ENCODE measurements around the gene AKAP13.

The AKAP13 gene

DNA sequence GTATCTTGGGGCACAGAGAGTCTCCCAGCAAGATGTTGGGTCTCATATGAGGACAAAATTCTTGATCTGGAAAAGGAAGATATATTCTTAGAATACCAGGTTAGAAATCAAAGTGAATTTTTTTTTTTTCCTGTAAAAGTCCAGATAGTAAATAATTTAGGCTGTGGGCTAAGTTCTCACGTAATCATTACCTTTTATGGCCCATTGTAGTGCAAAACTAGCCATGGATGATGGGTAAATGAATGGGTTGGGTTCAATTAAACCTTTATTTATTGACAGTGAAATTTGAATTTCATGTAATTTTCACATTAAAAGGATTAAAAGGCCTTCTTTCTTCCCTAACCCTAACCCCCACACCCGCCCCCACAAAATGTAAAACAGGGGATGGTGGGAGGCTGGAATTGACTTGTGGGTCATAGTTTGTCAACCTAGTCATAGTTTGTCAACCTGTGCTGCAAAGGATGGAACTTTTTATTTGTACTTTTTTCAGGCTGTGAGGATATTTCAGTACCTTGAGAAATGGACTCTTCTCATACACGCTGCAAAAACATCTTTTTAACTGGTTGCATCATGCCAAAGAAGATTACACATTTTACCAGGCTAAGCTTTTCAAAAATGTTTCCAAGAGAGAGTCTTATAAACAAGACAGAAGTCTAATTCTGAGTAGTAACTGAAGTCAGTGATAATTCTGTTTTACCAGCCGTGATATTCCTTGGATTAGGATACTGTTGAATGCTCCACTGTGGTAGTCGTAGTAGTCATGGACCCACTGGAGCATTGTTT is 138.8 kb downstream of the AKAP13 start:
- Histone ChIP-seq H2BK15ac (ENCODE audit: low read length) (no peak overlapping the region), H3K4ac (ENCODE audit: low read length) (no peak overlapping the region), H3K9ac (ENCODE audit: low read depth, low read length, poor library complexity) (no peak overlapping the region), H3K79me1 (ENCODE audit: low read depth, low read length) (peaks cover 2% of the 10 kb centered on the region), H2BK12ac (ENCODE audit: low read length) (no peak overlapping the region), H4K91ac (ENCODE audit: low read depth, low read length, poor library complexity) (no peak overlapping the region), H2BK120ac (ENCODE audit: low read depth, low read length) (no peak overlapping the region), H4K8ac (ENCODE audit: low read depth, low read length) (no peak overlapping the region), H2AK5ac (ENCODE audit: low read depth, low read length) (no peak overlapping the region), H2BK5ac (ENCODE audit: low read length) (no peak overlapping the region), H3K4me2 (ENCODE audit: insufficient read depth, low read length, poor library complexity, severe bottlenecking) (no peak overlapping the region), H3K4me3 (ENCODE audit: low read length in 2 of 2) (no peak overlapping the region), H3K14ac (ENCODE audit: low read length) (no peak overlapping the region), H3K36me3 (replicated peaks in 1 of 2; ENCODE audit: control insufficient read depth in 2 of 2, insufficient read depth in 2 of 2, low read length in 2 of 2) (peaks cover 2 to 21% of the 10 kb centered on the region in 2 donors), H3K4me1 (ENCODE audit: control insufficient read depth in 2 of 2, insufficient read depth in 1 of 2, low read depth in 1 of 2, low read length in 2 of 2) (peaks cover 0 to 4% of the 10 kb centered on the region in 2 donors), H3K27ac (replicated peaks; ENCODE audit: low read length) (no peak overlapping the region), H3K27me3 (ENCODE audit: control insufficient read depth in 3 of 3, insufficient read depth in 3 of 3, low read depth in 1 of 3, low read length in 3 of 3) (no peaks in the 10 kb centered on the region), H3K18ac (ENCODE audit: low read length) (no peak overlapping the region), H3K23ac (ENCODE audit: low read depth, low read length, poor library complexity) (no peak overlapping the region), H3K9me3 (replicated peaks in 1 of 2; ENCODE audit: control insufficient read depth in 2 of 2, insufficient read depth in 1 of 2, low read depth in 1 of 2, low read length in 2 of 2) (peaks cover 0 to 3% of the 10 kb centered on the region in 2 donors), H2AFZ (ENCODE audit: low read length) (no peak overlapping the region)
- no peak for DNase-seq (ENCODE audit: low spot score)
- WGBS, 2 donors (ENCODE audit: extremely low coverage in 2 of 2, insufficient read length in 2 of 2, insufficient replicate concordance in 1 of 2), result no CpG with 5 or more reads among the region's 5 CpGs

DNA sequence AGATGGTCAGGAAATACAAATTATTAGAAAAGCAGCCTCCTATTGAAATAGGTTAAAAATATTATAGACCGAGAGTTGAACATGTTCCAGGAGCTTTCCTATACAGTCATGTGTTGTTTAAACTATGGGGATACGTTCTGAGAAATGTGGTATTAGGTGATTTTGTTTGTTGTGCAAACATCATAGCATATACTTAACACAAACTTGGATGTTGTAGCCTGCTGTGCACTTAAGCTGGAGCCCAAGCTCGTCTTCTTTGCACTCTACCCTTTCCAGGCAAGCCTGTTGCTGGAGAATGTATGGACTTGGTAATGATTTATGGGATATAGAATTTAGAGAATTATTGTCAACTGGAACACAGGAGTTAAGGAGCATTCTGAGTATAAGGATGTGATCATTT is 140.2 kb downstream of the AKAP13 start:
- no peak overlapping the region for H2BK12ac ChIP-seq (ENCODE audit: low read length)
- H3K27ac ChIP-seq (replicated peaks; ENCODE audit: low read length), result no peak overlapping the region
- no peak overlapping the region for H2BK120ac ChIP-seq (ENCODE audit: low read depth, low read length)
- no peak overlapping the region for H2AK5ac ChIP-seq (ENCODE audit: low read depth, low read length)
- no peak overlapping the region for H3K4me2 ChIP-seq (ENCODE audit: insufficient read depth, low read length, poor library complexity, severe bottlenecking)
- no peak overlapping the region for H3K4me3 ChIP-seq (ENCODE audit: low read length in 2 of 2)
- no peak overlapping the region for H3K23ac ChIP-seq (ENCODE audit: low read depth, low read length, poor library complexity)
- no peak overlapping the region for H4K8ac ChIP-seq (ENCODE audit: low read depth, low read length)
- no peak overlapping the region for H3K9ac ChIP-seq (ENCODE audit: low read depth, low read length, poor library complexity)
- no peak overlapping the region for H3K4ac ChIP-seq (ENCODE audit: low read length)
- no peak overlapping the region for H3K18ac ChIP-seq (ENCODE audit: low read length)
- WGBS, 2 donors (ENCODE audit: extremely low coverage in 2 of 2, insufficient read length in 2 of 2, insufficient replicate concordance in 1 of 2), result no CpG with 5 or more reads among the region's 3 CpGs
- H4K91ac ChIP-seq (ENCODE audit: low read depth, low read length, poor library complexity), result no peak overlapping the region
- DNase-seq (ENCODE audit: low spot score), result no peak
- H3K36me3 ChIP-seq (replicated peaks in 1 of 2; ENCODE audit: control insufficient read depth in 2 of 2, insufficient read depth in 2 of 2, low read length in 2 of 2), result peaks cover 2 to 29% of the 10 kb centered on the region in 2 donors
- peaks cover 0 to 4% of the 10 kb centered on the region in 2 donors for H3K4me1 ChIP-seq (ENCODE audit: control insufficient read depth in 2 of 2, insufficient read depth in 1 of 2, low read depth in 1 of 2, low read length in 2 of 2)
- H3K9me3 ChIP-seq (replicated peaks in 1 of 2; ENCODE audit: control insufficient read depth in 2 of 2, insufficient read depth in 1 of 2, low read depth in 1 of 2, low read length in 2 of 2), result peaks cover 0 to 3% of the 10 kb centered on the region in 2 donors
- H3K14ac ChIP-seq (ENCODE audit: low read length), result no peak overlapping the region
- no peak overlapping the region for H2BK5ac ChIP-seq (ENCODE audit: low read length)
- H3K79me1 ChIP-seq (ENCODE audit: low read depth, low read length), result peaks cover 2% of the 10 kb centered on the region
- no peak overlapping the region for H2AFZ ChIP-seq (ENCODE audit: low read length)
- no peaks in the 10 kb centered on the region for H3K27me3 ChIP-seq (ENCODE audit: control insufficient read depth in 3 of 3, insufficient read depth in 3 of 3, low read depth in 1 of 3, low read length in 3 of 3)
- no peak overlapping the region for H2BK15ac ChIP-seq (ENCODE audit: low read length)

DNA sequence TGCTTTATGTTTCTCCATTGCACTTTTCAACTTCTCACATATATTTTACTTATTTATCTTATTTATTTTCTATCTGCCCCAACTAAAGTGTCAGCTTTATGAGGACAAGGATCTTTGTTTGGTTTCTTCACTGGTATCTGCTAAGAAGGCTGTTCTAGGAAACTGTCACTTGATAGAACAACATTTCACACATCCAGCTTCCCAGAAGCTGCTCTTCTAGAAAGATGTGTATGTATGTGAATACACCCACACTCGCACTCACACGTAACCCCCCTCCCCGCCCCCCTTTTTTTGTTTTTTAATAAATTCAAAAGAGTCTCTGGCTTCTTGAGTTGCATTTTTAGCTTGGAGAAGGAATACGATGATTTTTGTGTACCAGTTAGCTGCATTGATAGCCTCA is 143.1 kb downstream of the AKAP13 start:
- Histone ChIP-seq H3K4me2 (ENCODE audit: insufficient read depth, low read length, poor library complexity, severe bottlenecking) (no peak overlapping the region), H3K4me3 (ENCODE audit: low read length in 2 of 2) (no peak overlapping the region), H2AK5ac (ENCODE audit: low read depth, low read length) (no peak overlapping the region), H3K27ac (replicated peaks; ENCODE audit: low read length) (no peak overlapping the region), H3K4me1 (ENCODE audit: control insufficient read depth in 2 of 2, insufficient read depth in 1 of 2, low read depth in 1 of 2, low read length in 2 of 2) (peaks cover 0 to 3% of the 10 kb centered on the region in 2 donors), H2BK120ac (ENCODE audit: low read depth, low read length) (no peak overlapping the region), H3K36me3 (replicated peaks in 1 of 2; ENCODE audit: control insufficient read depth in 2 of 2, insufficient read depth in 2 of 2, low read length in 2 of 2) (peaks cover 5 to 45% of the 10 kb centered on the region in 2 donors), H2BK15ac (ENCODE audit: low read length) (no peak overlapping the region), H2BK12ac (ENCODE audit: low read length) (no peak overlapping the region), H3K9ac (ENCODE audit: low read depth, low read length, poor library complexity) (no peak overlapping the region), H3K23ac (ENCODE audit: low read depth, low read length, poor library complexity) (no peak overlapping the region), H3K9me3 (replicated peaks in 1 of 2; ENCODE audit: control insufficient read depth in 2 of 2, insufficient read depth in 1 of 2, low read depth in 1 of 2, low read length in 2 of 2) (peaks cover 0 to 2% of the 10 kb centered on the region in 2 donors), H2AFZ (ENCODE audit: low read length) (no peak overlapping the region), H3K79me1 (ENCODE audit: low read depth, low read length) (peaks cover 3% of the 10 kb centered on the region), H3K27me3 (ENCODE audit: control insufficient read depth in 3 of 3, insufficient read depth in 3 of 3, low read depth in 1 of 3, low read length in 3 of 3) (no peaks in the 10 kb centered on the region), H4K8ac (ENCODE audit: low read depth, low read length) (no peak overlapping the region), H3K4ac (ENCODE audit: low read length) (no peak overlapping the region), H4K91ac (ENCODE audit: low read depth, low read length, poor library complexity) (no peak overlapping the region), H3K18ac (ENCODE audit: low read length) (no peak overlapping the region), H2BK5ac (ENCODE audit: low read length) (no peak overlapping the region), H3K14ac (ENCODE audit: low read length) (no peak overlapping the region)
- no peak for DNase-seq (ENCODE audit: low spot score)
- WGBS, 2 donors (ENCODE audit: extremely low coverage in 2 of 2, insufficient read length in 2 of 2, insufficient replicate concordance in 1 of 2), result no CpG with 5 or more reads among the region's 4 CpGs

DNA sequence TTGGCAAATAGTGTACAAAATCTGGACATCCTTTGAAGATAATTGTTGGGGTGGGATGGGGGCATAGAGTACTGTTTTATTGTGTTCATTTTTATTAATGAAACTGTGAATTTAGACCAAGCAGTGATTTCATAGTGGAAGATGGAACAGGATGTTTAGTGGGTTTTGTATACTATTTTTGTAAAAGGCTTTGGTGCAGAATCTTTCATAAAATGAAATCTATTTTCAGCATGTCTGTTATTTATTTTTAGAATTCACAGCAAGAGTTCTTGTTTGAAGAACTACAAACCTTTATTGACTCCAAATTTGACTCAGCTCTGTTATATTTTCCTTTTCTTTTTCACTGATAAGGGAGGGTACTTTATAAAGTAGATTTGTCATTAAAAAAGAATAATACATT is 145.4 kb downstream of the AKAP13 start:
- Histone ChIP-seq H2AK5ac (ENCODE audit: low read depth, low read length) (no peak overlapping the region), H4K8ac (ENCODE audit: low read depth, low read length) (no peak overlapping the region), H2BK120ac (ENCODE audit: low read depth, low read length) (no peak overlapping the region), H2BK15ac (ENCODE audit: low read length) (no peak overlapping the region), H3K79me1 (ENCODE audit: low read depth, low read length) (peaks cover 6% of the 10 kb centered on the region), H3K14ac (ENCODE audit: low read length) (no peak overlapping the region), H2AFZ (ENCODE audit: low read length) (no peak overlapping the region), H3K4me3 (ENCODE audit: low read length in 2 of 2) (no peak overlapping the region), H3K9ac (ENCODE audit: low read depth, low read length, poor library complexity) (no peak overlapping the region), H3K18ac (ENCODE audit: low read length) (no peak overlapping the region), H3K4me1 (ENCODE audit: control insufficient read depth in 2 of 2, insufficient read depth in 1 of 2, low read depth in 1 of 2, low read length in 2 of 2) (peaks cover 0 to 6% of the 10 kb centered on the region in 2 donors), H3K23ac (ENCODE audit: low read depth, low read length, poor library complexity) (no peak overlapping the region), H2BK5ac (ENCODE audit: low read length) (no peak overlapping the region), H4K91ac (ENCODE audit: low read depth, low read length, poor library complexity) (no peak overlapping the region), H3K27ac (replicated peaks; ENCODE audit: low read length) (no peak overlapping the region), H3K4ac (ENCODE audit: low read length) (no peak overlapping the region), H3K9me3 (replicated peaks in 1 of 2; ENCODE audit: control insufficient read depth in 2 of 2, insufficient read depth in 1 of 2, low read depth in 1 of 2, low read length in 2 of 2) (no peaks in the 10 kb centered on the region), H3K27me3 (ENCODE audit: control insufficient read depth in 3 of 3, insufficient read depth in 3 of 3, low read depth in 1 of 3, low read length in 3 of 3) (no peaks in the 10 kb centered on the region), H3K4me2 (ENCODE audit: insufficient read depth, low read length, poor library complexity, severe bottlenecking) (no peak overlapping the region), H2BK12ac (ENCODE audit: low read length) (no peak overlapping the region), H3K36me3 (replicated peaks in 1 of 2; ENCODE audit: control insufficient read depth in 2 of 2, insufficient read depth in 2 of 2, low read length in 2 of 2) (peaks cover 5 to 59% of the 10 kb centered on the region in 2 donors)
- no peak for DNase-seq (ENCODE audit: low spot score)

Measured in neuronal stem cell (in vitro differentiated cells).